Spinal cord (tissue), 10 donors: ENCODE results near the gene GIPC2. TPM values are rescaled to one million over a fixed set of nuclear protein-coding genes. Genes with fewer than 3 reads are reported as not detected.
"Not testable (repeated sequence)": the region's sequence is repeated elsewhere in the genome, so short reads cannot be mapped to it uniquely, and the experiment has no call there.

Experiments used
- DNase-seq, 6 donors: peaks; one replicate each; pipeline versions ENCODE4 v3.0.0 to v3.0.0-alpha.2; 2013 to 2015; ENCODE audit warnings: low spot score in 6 of 6, low read depth in 4 of 6
- H3K27ac ChIP-seq: one replicate; pipeline ENCODE4 v1.5.1; 2013; ENCODE audit warnings: low read depth, low read length, control low read depth
- H3K27me3 ChIP-seq: one replicate; pipeline ENCODE4 v1.6.1; 2013; ENCODE audit warnings: low read length; ENCODE audit not compliant: control insufficient read depth, insufficient read depth
- H3K36me3 ChIP-seq: one replicate; pipeline ENCODE4 v1.6.1; 2013; ENCODE audit warnings: low read length; ENCODE audit not compliant: control insufficient read depth, insufficient read depth
- H3K4me1 ChIP-seq: one replicate; pipeline ENCODE4 v1.6.1; 2013; ENCODE audit warnings: low read length; ENCODE audit not compliant: control insufficient read depth, insufficient read depth
- H3K4me3 ChIP-seq: one replicate; pipeline ENCODE4 v1.5.1; 2013; ENCODE audit warnings: low read depth, low read length, control low read depth
- H3K9me3 ChIP-seq: one replicate; pipeline ENCODE4 v1.6.1; 2013; ENCODE audit warnings: low read length; ENCODE audit not compliant: control insufficient read depth, insufficient read depth
- WGBS: methylation state at CpG from one replicate; pipeline ENCODE4 v1.1.5; 2013; ENCODE audit warnings: missing lambda C conversion rate; ENCODE audit not compliant: insufficient coverage; 5-methylcytosine and 5-hydroxymethylcytosine counted together
- long read RNA-seq, 4 donors: transcript quantifications; one replicate each; lab custom pipeline, GENCODE V29; 2026
- polyA plus RNA-seq, 2 donors: library from polyadenylated mRNA; unstranded; fragments of 120-200 nt; gene quantifications; one replicate each; pipeline ENCODE4 v1.2.1, GENCODE V29; 2013; ENCODE audit not compliant: insufficient read length in 2 of 2
- total RNA-seq, 2 donors: library from RNA; depleted of rRNA in 1 of 2; stranded (reverse); fragments of 120-200 nt in 1 of 2; fragments of >200 nt in 1 of 2; gene quantifications; one replicate each; pipeline versions ENCODE4 v1.2.3 to v1.2.4, GENCODE V29; 2013 to 2014
- donor health status: healthy.

Gene GIPC2
- total RNA-seq (1 to 10 TPM; 1.2 to 1.5 TPM), polyA plus RNA-seq (1 to 10 TPM in 1 of 2 donors, under 1 TPM in 1; 0.41 to 1.1 TPM)
- long read RNA-seq, donor 1, result 0 reads
- long read RNA-seq, donor 2, result 0 reads
- long read RNA-seq, donor 3, result 0 reads
- long read RNA-seq, donor 4, result 0 reads

DNA sequence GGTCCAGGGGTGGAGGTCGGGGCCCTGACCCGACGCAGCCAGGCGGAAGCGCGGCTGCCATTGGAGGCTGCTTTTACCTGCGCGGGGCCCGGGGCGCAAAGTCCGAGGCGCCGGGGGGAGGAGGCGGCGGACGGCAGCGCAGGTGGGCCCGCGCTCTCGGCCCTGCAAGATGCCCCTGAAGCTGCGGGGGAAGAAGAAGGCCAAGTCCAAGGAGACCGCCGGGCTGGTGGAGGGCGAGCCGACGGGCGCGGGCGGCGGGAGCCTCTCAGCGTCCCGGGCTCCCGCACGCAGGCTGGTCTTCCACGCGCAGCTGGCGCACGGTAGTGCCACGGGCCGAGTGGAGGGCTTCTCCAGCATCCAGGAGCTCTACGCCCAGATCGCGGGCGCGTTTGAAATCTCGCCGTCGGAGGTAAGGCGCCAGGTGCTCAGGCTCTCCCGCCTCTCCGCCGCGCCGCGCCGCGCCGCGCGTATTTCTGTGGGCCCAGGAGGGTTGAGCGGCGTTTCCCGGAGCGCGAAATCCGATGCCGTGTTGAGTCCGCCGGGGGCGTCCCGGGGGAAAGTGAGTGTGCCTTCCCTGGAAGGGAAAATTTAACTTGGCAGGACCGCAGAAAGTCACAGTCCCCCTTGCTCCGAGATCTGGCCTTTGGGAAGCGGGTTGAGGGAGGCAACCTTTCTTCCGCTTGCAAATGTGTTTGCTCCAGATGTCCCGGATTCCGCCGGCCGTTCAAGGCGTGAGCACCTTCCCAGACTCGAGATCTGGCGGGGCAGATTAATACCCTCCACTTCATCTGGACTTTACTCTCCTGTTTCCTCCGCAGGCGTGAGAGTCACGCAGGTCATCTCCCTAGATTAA lies at the start of gene GIPC2:
GIPC2 (plus strand) TSS at position 41 of the 853 bp plus-strand sequence; CDS start at position 170, 129 bp downstream.
- Histone ChIP-seq H3K27me3 (peaks cover 37% of the 10 kb centered on the region), H3K4me3 (peak within 1 kb of the TSS; percentile 50), H3K9me3 (no peaks in the 10 kb centered on the region), H3K4me1 (peaks cover 8% of the 10 kb centered on the region), H3K27ac (no peak within 1 kb of the TSS), H3K36me3 (no peaks in the 10 kb centered on the region)
- DNase-seq, result peak in 2 of 6 donors; percentile 41 to 58
- WGBS, result under 1% methylated on average over 80 of the region's 85 CpGs

DNA sequence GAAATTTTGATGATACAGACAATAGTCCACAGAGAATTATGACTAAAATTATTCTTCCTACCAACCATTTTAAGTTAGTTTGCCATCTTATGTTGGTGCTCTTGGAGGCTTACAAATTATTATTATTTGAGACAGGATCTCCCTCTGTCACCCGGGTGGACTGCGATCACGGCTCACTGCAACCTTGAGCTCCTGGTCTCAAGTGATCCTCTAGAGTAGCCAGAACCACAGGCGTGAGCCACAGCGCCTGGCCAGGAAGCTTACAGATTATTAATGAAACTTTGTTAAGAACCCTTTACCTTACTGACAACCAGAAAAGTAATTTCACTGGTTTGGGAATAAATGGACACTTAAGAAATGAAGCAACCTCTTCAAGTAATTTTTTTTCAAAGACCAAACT lies 49.0 kb upstream of the GIPC2 start:
- DNase-seq, result no peak
- Histone ChIP-seq H3K36me3 (peaks cover 2% of the 10 kb centered on the region), H3K27ac (no peak overlapping the region), H3K4me1 (no peaks in the 10 kb centered on the region), H3K9me3 (no peaks in the 10 kb centered on the region), H3K27me3 (no peaks in the 10 kb centered on the region), H3K4me3 (no peak overlapping the region)
- no CpG with 5 or more reads among the region's 5 CpGs for WGBS

GRCh38 chr1:78000536-78000935 lies 45.2 kb upstream of the GIPC2 start:
- WGBS, result 96% methylated on average over 8 of the region's 11 CpGs
- DNase-seq, H3K36me3 ChIP-seq, H3K9me3 ChIP-seq, H3K27me3 ChIP-seq, H3K27ac ChIP-seq, H3K4me1 ChIP-seq, H3K4me3 ChIP-seq: not testable (repeated sequence)

DNA sequence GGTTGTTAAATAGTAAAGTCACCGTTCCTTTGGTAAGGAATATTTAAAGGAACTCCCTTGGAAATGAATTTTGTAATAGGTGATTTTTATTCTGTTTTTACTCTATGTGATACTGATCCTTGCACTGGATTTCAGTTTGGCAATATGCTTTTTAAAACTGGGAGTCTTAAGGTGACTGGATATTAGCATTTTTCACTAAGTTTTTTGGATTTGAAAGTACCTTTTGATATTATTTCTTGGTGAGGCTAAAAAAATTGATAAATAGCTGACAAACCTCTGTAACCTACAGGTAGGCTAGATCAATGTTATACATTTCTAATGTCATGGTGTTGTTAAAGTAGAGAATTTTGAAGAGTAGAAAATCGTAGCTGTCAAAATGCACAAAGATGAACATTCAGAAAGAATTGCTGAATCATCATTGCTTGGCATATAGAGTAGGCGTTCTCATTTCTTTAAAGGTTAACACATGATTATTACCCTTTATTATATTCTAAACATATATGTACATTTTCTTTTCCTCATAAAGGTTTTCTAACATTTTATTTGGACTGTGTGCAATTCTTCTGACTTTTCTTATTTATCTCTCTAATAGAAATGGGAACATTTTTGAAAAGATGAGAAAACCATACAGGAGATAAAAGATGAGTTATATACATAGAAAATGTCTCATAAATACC lies 42.6 kb upstream of the GIPC2 start:
- Histone ChIP-seq H3K27me3 (no peaks in the 10 kb centered on the region), H3K36me3 (no peaks in the 10 kb centered on the region), H3K9me3 (no peaks in the 10 kb centered on the region), H3K4me3 (no peak overlapping the region), H3K4me1 (peaks cover 6% of the 10 kb centered on the region), H3K27ac (peak overlapping the region; percentile 95)
- no peak for DNase-seq
- WGBS, result no CpG with 5 or more reads among the region's 3 CpGs

GRCh38 chr1:78003882-78004718 lies 41.7 kb upstream of the GIPC2 start:
- no CpG with 5 or more reads among the region's 8 CpGs for WGBS
- Histone ChIP-seq H3K9me3 (no peaks in the 10 kb centered on the region), H3K27ac (peak overlapping the region; percentile 95), H3K27me3 (no peaks in the 10 kb centered on the region), H3K4me1 (peaks cover 6% of the 10 kb centered on the region), H3K36me3 (no peaks in the 10 kb centered on the region), H3K4me3 (peak overlapping the region; percentile 73)
- DNase-seq, result peak in 3 of 6 donors; percentile 26 to 41 (median 36)

DNA sequence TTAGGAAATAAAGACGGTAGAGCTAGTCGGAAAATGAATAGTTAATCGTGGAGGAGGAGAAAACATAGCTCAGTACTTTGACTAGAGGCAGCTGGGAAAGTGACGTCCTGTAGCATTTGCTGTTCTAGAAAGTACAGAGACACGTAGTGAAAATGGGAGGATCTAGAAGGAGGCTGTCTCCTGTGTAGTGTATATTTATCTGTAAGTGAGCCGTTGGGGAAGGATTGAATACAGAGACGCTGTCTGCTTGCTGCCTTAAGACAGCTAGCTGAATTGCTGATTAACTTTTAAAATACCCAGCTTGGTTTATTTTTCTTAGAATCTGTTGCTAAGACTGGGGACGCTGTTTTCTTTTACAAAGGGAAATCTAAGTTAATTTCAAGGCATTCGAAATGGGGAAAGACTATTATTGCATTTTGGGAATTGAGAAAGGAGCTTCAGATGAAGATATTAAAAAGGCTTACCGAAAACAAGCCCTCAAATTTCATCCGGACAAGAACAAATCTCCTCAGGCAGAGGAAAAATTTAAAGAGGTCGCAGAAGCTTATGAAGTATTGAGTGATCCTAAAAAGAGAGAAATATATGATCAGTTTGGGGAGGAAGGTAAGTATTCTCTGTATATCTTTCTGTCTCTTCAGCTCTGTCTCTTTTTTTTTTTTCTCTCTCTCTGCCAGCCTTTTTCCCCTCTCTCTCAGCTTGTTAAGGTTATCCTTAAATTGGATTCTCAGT lies 40.9 kb upstream of the GIPC2 start, which contains the start of gene DNAJB4:
DNAJB4 (plus strand) TSS at position 221 of the 729 bp plus-strand sequence; CDS start at position 393, 172 bp downstream.
- no peaks in the 10 kb centered on the region for H3K27me3 ChIP-seq
- DNase-seq, result peak; percentile 80 to 97 (median 85)
- no peaks in the 10 kb centered on the region for H3K36me3 ChIP-seq
- peaks cover 6% of the 10 kb centered on the region for H3K4me1 ChIP-seq
- peak within 1 kb of the TSS; percentile 73 for H3K4me3 ChIP-seq
- H3K9me3 ChIP-seq, result no peaks in the 10 kb centered on the region
- peak within 1 kb of the TSS; percentile 95 for H3K27ac ChIP-seq
- WGBS, result 0% methylated on average over 5 of the region's 12 CpGs

DNA sequence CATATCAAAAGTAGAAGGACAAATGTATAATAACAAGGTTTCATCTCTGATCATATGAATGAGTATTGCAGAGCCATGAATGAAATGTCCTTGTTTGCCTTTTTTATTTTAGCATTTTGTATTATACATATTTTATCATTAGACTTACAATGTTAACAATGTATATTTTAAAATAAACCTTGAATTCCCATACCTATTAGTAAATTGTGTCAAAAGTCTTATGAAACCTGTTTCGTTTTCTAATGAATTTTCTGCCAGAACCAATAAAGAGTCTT lies 40.4 kb upstream of the GIPC2 start:
- DNase-seq, result no peak
- peaks cover 6% of the 10 kb centered on the region for H3K4me1 ChIP-seq

GRCh38 chr1:78005755-78006154 lies 40.0 kb upstream of the GIPC2 start:
- WGBS, result no CpG with 5 or more reads among the region's 1 CpG
- Histone ChIP-seq H3K4me1 (peaks cover 6% of the 10 kb centered on the region), H3K27ac (peak overlapping the region; percentile 95), H3K4me3 (peak overlapping the region; percentile 73), H3K9me3 (no peaks in the 10 kb centered on the region), H3K27me3 (no peaks in the 10 kb centered on the region), H3K36me3 (no peaks in the 10 kb centered on the region)
- DNase-seq, result peak in 4 of 6 donors; percentile 39 to 85 (median 56)

More for the DNA sequence above, 40.4 kb upstream of the GIPC2 start:
- Histone ChIP-seq H3K9me3 (no peaks in the 10 kb centered on the region), H3K36me3 (no peaks in the 10 kb centered on the region), H3K27ac (peak overlapping the region; percentile 95), H3K27me3 (no peaks in the 10 kb centered on the region), H3K4me3 (peak overlapping the region; percentile 73)
- WGBS, result no CpG with 5 or more reads among the region's 1 CpG

DNA sequence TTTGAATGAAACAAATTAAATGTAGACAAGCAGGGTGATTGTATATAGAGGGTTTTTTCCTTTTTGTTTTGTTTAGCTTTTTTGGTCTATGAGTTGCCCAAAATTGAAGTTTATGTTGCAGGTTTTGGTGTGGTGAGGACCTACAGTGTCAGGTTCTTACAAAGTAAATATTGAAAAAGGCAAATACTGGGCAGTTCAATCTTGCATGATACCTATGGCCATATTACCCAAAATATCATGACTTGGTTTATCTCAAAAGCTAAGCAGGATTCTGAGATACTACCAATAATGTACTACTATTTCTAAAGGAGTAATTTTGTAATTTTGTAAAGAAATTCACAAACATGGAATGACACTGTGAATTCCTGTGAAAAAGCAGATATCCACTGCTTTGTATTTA lies 39.2 kb upstream of the GIPC2 start:
- no peak for DNase-seq
- Histone ChIP-seq H3K27me3 (no peaks in the 10 kb centered on the region), H3K4me3 (peak overlapping the region; percentile 73), H3K36me3 (no peaks in the 10 kb centered on the region), H3K9me3 (no peaks in the 10 kb centered on the region), H3K4me1 (peaks cover 6% of the 10 kb centered on the region), H3K27ac (peak overlapping the region; percentile 95)
